K562 (cell line): ENCODE results near the gene ANKRD11. TPM values are rescaled to one million over a fixed set of nuclear protein-coding genes. Genes with fewer than 3 reads are reported as not detected.
A peak's percentile ranks its signal among the peaks of the same experiment; 100 is the strongest.

Source experiments
- ATAC-seq: fragments of 200-7000 bp; cut with Tn5 transposase; 3 replicates; pipeline ENCODE4 v1.9.1; 2020; ENCODE audit warnings: moderate library complexity
- BruUV-seq: library from RNA; stranded (reverse); fragments of 400-500 nt; replicated peaks from 2 replicates; lab custom pipeline; 2021; lab: Mats Ljungman, UMichigan
- CTCF ChIA-PET: fragments of 300-600 bp; formaldehyde crosslinking; extraction: SDS; loops from one replicate; lab custom pipeline; 2021; ENCODE audit warnings: low intra/inter-chr PET ratio; lab: Yijun Ruan, JAX
- POLR2A ChIA-PET: fragments of 300-600, 350-650 bp; sonication (Branson Sonifier 250); formaldehyde crosslinking; extraction: SDS; loops from one replicate; lab custom pipeline; 2021; ENCODE audit warnings: antibody characterized with exemption, inconsistent platforms; lab: Yijun Ruan, JAX
- DNase-seq, 4 experiments: peaks; one replicate each; pipeline versions ENCODE4 v3.0.0 to v3.0.0-alpha.2; 2011 to 2018; ENCODE audit warnings: low spot score in 3 of 4, mixed read lengths in 3 of 4; ENCODE audit errors: extremely low read depth in 1 of 4
- FAIRE-seq: peaks from 2 replicates; lab custom pipeline; 2011; peaks lifted over from hg19 to GRCh38; lab: Jason Lieb, UNC
- H2AFZ ChIP-seq: 2 replicates; pipeline ENCODE4 v1.6.0; 2011; ENCODE audit warnings: low read depth, low read length, control low read depth, inconsistent platforms
- H3K27ac ChIP-seq: fragments of 200-600 bp; 3 replicates; pipeline ENCODE4 v1.8.0; 2011; ENCODE audit warnings: low read depth, mild to moderate bottlenecking, control low read depth, inconsistent platforms, low read length, moderate library complexity, mixed read lengths; ENCODE audit errors: extremely low read depth
- H3K27me3 ChIP-seq, 2 experiments: fragments of 300-600 bp in 1 of 2; 2 replicates in 1 of 2; 3 replicates in 1 of 2; pipeline versions ENCODE4 v1.6.0 to v1.8.0; 2011; ENCODE audit warnings: inconsistent platforms in 2 of 2, low read length in 2 of 2, mild to moderate bottlenecking in 1 of 2, mixed read lengths in 1 of 2, moderate library complexity in 1 of 2; ENCODE audit not compliant: control insufficient read depth in 2 of 2, insufficient read depth in 2 of 2
- H3K36me3 ChIP-seq: fragments of 300-600 bp; 3 replicates; pipeline ENCODE4 v1.8.0; 2011; ENCODE audit warnings: mild to moderate bottlenecking, low read length, inconsistent platforms; ENCODE audit not compliant: control insufficient read depth, insufficient read depth
- H3K4me1 ChIP-seq, 2 experiments: fragments of 200-600 bp in 1 of 2; replicated peaks in 1 of 2; 2 replicates in 1 of 2; 3 replicates in 1 of 2; pipeline versions ENCODE4 v1.5.1 to v1.8.0; 2011; ENCODE audit warnings: inconsistent platforms in 2 of 2, low read length in 2 of 2, mild to moderate bottlenecking in 1 of 2, mixed read lengths in 1 of 2, moderate library complexity in 1 of 2; ENCODE audit not compliant: control insufficient read depth in 2 of 2, insufficient read depth in 2 of 2
- H3K4me2 ChIP-seq: 2 replicates; pipeline ENCODE4 v1.6.1; 2011; ENCODE audit warnings: low read length, control low read depth, inconsistent platforms, mixed read lengths; ENCODE audit not compliant: insufficient read depth
- H3K4me3 ChIP-seq: fragments of 200-600 bp; sonication (generic), shearing (Covaris generic); 2 replicates; pipeline ENCODE4 v1.5.1; 2016; ENCODE audit warnings: control low read depth, inconsistent platforms
- H3K79me2 ChIP-seq: fragments of 200-600 bp; 3 replicates; pipeline ENCODE4 v1.8.0; 2011; ENCODE audit warnings: low read length, inconsistent platforms; ENCODE audit not compliant: control insufficient read depth, insufficient read depth
- H3K9ac ChIP-seq, 2 experiments: 2 replicates each; pipeline versions ENCODE4 v1.6.0 to v1.6.1; 2011; ENCODE audit warnings: low read depth in 2 of 2, low read length in 2 of 2, control low read depth in 1 of 2, inconsistent platforms in 1 of 2, mild to moderate bottlenecking in 1 of 2, mixed read lengths in 1 of 2; ENCODE audit not compliant: insufficient read depth in 1 of 2
- H3K9me1 ChIP-seq: one replicate; pipeline ENCODE4 v1.6.0; 2011; ENCODE audit warnings: inconsistent platforms, mild to moderate bottlenecking, low read length, moderate library complexity; ENCODE audit not compliant: control insufficient read depth, insufficient read depth
- H3K9me3 ChIP-seq: replicated peaks from 2 replicates; pipeline ENCODE4 v1.5.1; 2011; ENCODE audit warnings: low read depth, low read length, inconsistent platforms; ENCODE audit not compliant: control insufficient read depth, insufficient read depth
- H4K20me1 ChIP-seq: replicated peaks from 2 replicates; pipeline ENCODE4 v1.6.1; 2011; ENCODE audit warnings: low read length, inconsistent platforms, mixed read lengths; ENCODE audit not compliant: control insufficient read depth, insufficient read depth
- ASH1L ChIP-seq: fragments of 450-650 bp; IDR thresholded peaks from 2 replicates; pipeline ENCODE4 v1.6.1; 2018; ENCODE audit warnings: borderline replicate concordance, mild to moderate bottlenecking, low read depth; ENCODE audit not compliant: partially characterized antibody
- MEIS2 ChIP-seq: fragments of 450-650 bp; IDR thresholded peaks from 2 replicates; pipeline ENCODE4 v1.6.1; 2014; ENCODE audit warnings: mild to moderate bottlenecking; ENCODE audit not compliant: partially characterized antibody
- NKRF ChIP-seq: fragments of 450-650 bp; IDR thresholded peaks from 2 replicates; pipeline ENCODE4 v1.6.1; 2016; ENCODE audit warnings: borderline replicate concordance
- PHF21A ChIP-seq: fragments of 450-650 bp; IDR thresholded peaks from 2 replicates; pipeline ENCODE4 v1.6.1; 2017; ENCODE audit warnings: low read depth, borderline replicate concordance
- PKNOX1 ChIP-seq: fragments of 450-650 bp; IDR thresholded peaks from 2 replicates; pipeline ENCODE4 v1.6.1; 2016
- RBM22 ChIP-seq: fragments of 200-400 bp; formaldehyde crosslinking; IDR thresholded peaks from 2 replicates; pipeline ENCODE4 v1.6.1; 2018; ENCODE audit warnings: low read length, low read depth; ENCODE audit not compliant: poor library complexity, severe bottlenecking
- whole genome bisulfite sequencing: fragments of 100-300 bp; shearing (Covaris generic); methylation state at CpG from one replicate; pipeline ENCODE4 v1.1.6; 2016; ENCODE audit warnings: low coverage, mixed read lengths; ENCODE audit not compliant: insufficient coverage; ENCODE audit errors: missing lambda C conversion rate; 5-methylcytosine and 5-hydroxymethylcytosine counted together
- in situ Hi-C: fragments of 300-500 bp; cut with MboI; formaldehyde crosslinking; loops from 4 replicates; pipeline ENCODE4 v1.15.0; 2018; ENCODE audit warnings: inconsistent platforms, mixed read lengths
- intact Hi-C: fragments of 100-400 bp; cut with micrococcal nuclease; formaldehyde crosslinking; loops from 2 replicates; pipeline ENCODE4 v1.14.2; 2022
- polyA plus RNA-seq, 8 experiments: library from polyadenylated mRNA; depleted of rRNA in 4 of 8; stranded (reverse) in 5 of 8; unstranded in 3 of 8; fragments of >200 nt; fragmentation: Nextera tagmentation in 2 of 8; fragmentation: Illumina TruSeq in 1 of 8; extraction: Ambion mirVana in 2 of 8; extraction: Trizol in 1 of 8; gene quantifications; 2 replicates each; pipeline versions ENCODE4 v1.2.1 to v1.2.3, GENCODE V29; 2011 to 2014; ENCODE audit warnings: inconsistent platforms in 1 of 8, missing spikeins in 1 of 8
- total RNA-seq, 7 experiments: library from RNA; depleted of rRNA in 6 of 7; stranded (reverse); fragments of >200 nt in 6 of 7; fragmentation: Illumina TruSeq in 2 of 7; extraction: Trizol in 2 of 7; gene quantifications; 2 replicates each; pipeline versions ENCODE4 v1.2.1 to v1.2.3, GENCODE V29; 2011 to 2021; ENCODE audit warnings: low replicate concordance in 1 of 7
- TF ChIP-seq, protein P1 (sequence below): fragments of 450-650 bp; IDR thresholded peaks from 2 replicates; pipeline ENCODE4 v1.6.1; 2017; ENCODE audit warnings: antibody characterized with exemption, mild to moderate bottlenecking
- TF ChIP-seq, protein P2 (sequence below): fragments of 450-650 bp; IDR thresholded peaks from 2 replicates; pipeline ENCODE4 v1.6.1; 2018; ENCODE audit not compliant: partially characterized antibody

The ANKRD11 gene
- total and polyA plus RNA-seq, 9 of the 15 experiments (the other 6 are each of a cell fraction or from before 2014, with no cell fraction given): 4.7 to 126 (median 31.7) TPM

GRCh38 chr16:89320782-89321501 lies 169.4 kb downstream of the ANKRD11 start:
- H3K9me1 ChIP-seq: peaks cover 31% of the 10 kb centered on the region
- ATAC-seq (peak; percentile 78), FAIRE-seq (no peak), DNase-seq (peak; percentile 80 to 92 (median 88))
- ChIA-PET POLR2A (interaction anchor here (0.6 to 1.6 kb wide), 4 partner anchors 9 to 671 kb away, joined by 3 to 6 read pairs (median 4); no protein-coding TSS in a partner anchor), CTCF (interaction anchor here (0.6 kb wide), 1 partner anchor 64 kb away, joined by 3 read pairs; no protein-coding TSS in a partner anchor)
- BruUV-seq: no TSS peak
- H3K9me3 ChIP-seq: no peaks in the 10 kb centered on the region; the same call in 1 of the 2 replicates
- no peak overlapping the region for H2AFZ ChIP-seq
- peaks cover 83 to 92% of the 10 kb centered on the region in 2 experiments for H3K4me1 ChIP-seq
- H3K36me3 ChIP-seq: peaks cover 55% of the 10 kb centered on the region; the same call in 2 of the 3 replicates
- intact Hi-C loops (no loop called here), in situ Hi-C loops (no loop called here)
- peak overlapping the region; percentile 83 for H3K4me2 ChIP-seq
- H3K4me3 ChIP-seq: peak overlapping the region; percentile 18; the same call in 1 of the 2 replicates
- peaks cover 98% of the 10 kb centered on the region for H3K79me2 ChIP-seq
- peaks cover 66% of the 10 kb centered on the region for H4K20me1 ChIP-seq
- H3K9ac ChIP-seq: peak overlapping the region; percentile 36 to 94
- peak overlapping the region; percentile 84; the same call in 2 of the 3 replicates for H3K27ac ChIP-seq
- WGBS: 9% methylated on average over 22 of the region's 30 CpGs
- no peaks in the 10 kb centered on the region for H3K27me3 ChIP-seq
- peak; percentile 14; the same call in 1 of the 2 replicates for TF ChIP-seq NKRF
- peak; percentile 27 for TF ChIP-seq MEIS2
- no peak for TF ChIP-seq ASH1L
- TF ChIP-seq, protein P1, sequence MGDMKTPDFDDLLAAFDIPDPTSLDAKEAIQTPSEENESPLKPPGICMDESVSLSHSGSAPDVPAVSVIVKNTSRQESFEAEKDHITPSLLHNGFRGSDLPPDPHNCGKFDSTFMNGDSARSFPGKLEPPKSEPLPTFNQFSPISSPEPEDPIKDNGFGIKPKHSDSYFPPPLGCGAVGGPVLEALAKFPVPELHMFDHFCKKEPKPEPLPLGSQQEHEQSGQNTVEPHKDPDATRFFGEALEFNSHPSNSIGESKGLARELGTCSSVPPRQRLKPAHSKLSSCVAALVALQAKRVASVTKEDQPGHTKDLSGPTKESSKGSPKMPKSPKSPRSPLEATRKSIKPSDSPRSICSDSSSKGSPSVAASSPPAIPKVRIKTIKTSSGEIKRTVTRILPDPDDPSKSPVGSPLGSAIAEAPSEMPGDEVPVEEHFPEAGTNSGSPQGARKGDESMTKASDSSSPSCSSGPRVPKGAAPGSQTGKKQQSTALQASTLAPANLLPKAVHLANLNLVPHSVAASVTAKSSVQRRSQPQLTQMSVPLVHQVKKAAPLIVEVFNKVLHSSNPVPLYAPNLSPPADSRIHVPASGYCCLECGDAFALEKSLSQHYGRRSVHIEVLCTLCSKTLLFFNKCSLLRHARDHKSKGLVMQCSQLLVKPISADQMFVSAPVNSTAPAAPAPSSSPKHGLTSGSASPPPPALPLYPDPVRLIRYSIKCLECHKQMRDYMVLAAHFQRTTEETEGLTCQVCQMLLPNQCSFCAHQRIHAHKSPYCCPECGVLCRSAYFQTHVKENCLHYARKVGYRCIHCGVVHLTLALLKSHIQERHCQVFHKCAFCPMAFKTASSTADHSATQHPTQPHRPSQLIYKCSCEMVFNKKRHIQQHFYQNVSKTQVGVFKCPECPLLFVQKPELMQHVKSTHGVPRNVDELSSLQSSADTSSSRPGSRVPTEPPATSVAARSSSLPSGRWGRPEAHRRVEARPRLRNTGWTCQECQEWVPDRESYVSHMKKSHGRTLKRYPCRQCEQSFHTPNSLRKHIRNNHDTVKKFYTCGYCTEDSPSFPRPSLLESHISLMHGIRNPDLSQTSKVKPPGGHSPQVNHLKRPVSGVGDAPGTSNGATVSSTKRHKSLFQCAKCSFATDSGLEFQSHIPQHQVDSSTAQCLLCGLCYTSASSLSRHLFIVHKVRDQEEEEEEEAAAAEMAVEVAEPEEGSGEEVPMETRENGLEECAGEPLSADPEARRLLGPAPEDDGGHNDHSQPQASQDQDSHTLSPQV: 0 out of 2 replicates have a peak, but pooled peaks have one; percentile 19
- TF ChIP-seq PKNOX1: 0 out of 2 replicates have a peak, but pooled peaks have one; percentile 4
- peak; percentile 18; the same call in 1 of the 2 replicates for TF ChIP-seq PHF21A
- TF ChIP-seq, protein P2, sequence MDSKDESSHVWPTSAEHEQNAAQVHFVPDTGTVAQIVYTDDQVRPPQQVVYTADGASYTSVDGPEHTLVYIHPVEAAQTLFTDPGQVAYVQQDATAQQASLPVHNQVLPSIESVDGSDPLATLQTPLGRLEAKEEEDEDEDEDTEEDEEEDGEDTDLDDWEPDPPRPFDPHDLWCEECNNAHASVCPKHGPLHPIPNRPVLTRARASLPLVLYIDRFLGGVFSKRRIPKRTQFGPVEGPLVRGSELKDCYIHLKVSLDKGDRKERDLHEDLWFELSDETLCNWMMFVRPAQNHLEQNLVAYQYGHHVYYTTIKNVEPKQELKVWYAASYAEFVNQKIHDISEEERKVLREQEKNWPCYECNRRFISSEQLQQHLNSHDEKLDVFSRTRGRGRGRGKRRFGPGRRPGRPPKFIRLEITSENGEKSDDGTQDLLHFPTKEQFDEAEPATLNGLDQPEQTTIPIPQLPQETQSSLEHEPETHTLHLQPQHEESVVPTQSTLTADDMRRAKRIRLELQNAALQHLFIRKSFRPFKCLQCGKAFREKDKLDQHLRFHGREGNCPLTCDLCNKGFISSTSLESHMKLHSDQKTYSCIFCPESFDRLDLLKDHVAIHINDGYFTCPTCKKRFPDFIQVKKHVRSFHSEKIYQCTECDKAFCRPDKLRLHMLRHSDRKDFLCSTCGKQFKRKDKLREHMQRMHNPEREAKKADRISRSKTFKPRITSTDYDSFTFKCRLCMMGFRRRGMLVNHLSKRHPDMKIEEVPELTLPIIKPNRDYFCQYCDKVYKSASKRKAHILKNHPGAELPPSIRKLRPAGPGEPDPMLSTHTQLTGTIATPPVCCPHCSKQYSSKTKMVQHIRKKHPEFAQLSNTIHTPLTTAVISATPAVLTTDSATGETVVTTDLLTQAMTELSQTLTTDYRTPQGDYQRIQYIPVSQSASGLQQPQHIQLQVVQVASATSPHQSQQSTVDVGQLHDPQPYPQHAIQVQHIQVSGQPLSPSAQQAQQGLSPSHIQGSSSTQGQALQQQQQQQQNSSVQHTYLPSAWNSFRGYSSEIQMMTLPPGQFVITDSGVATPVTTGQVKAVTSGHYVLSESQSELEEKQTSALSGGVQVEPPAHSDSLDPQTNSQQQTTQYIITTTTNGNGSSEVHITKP: peak; percentile 25
- TF ChIP-seq RBM22: peak; percentile 69
